GM19395 (cell line): ENCODE data around the gene CYP17A1.
"Not testable (repeated sequence)": the region's sequence is repeated elsewhere in the genome, so short reads cannot be mapped to it uniquely, and the experiment has no call there.

Experiments
- ATAC-seq: cut with Tn5 transposase; IDR thresholded peaks from one replicate; pipeline ENCODE4 v1.9.1; 2021; ENCODE audit warnings: mild to moderate bottlenecking, moderate library complexity; ENCODE audit not compliant: unreplicated experiment

CYP17A1 gene

DNA sequence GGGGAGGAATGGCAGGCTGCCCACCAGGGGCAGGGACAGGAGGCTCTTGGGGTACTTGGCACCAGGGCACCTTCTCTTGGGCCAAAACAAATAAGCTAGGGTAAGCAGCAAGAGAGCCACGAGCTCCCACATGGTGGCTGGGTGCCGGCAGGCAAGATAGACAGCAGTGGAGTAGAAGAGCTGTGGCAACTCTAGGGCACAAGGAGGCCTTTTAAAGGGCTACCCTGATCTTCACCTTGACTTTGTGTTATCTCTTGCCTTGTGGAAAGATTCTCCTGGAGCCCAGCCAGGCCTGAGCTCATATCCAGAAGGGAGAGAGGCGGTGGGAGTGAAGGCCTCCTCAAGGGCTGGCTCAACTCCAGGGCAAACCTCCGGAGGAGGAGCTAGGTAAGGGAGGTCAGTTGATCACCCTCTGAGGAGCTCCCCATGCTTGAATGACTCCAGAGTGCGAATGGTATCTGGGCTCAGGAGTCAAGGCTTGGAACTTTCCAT, at the start of gene CYP17A1:
TSS of gene CYP17A1 (minus strand) at position 184 of the 492 bp plus-strand sequence. CDS start at position 132, 52 bp downstream.
- ATAC-seq: no peak

DNA sequence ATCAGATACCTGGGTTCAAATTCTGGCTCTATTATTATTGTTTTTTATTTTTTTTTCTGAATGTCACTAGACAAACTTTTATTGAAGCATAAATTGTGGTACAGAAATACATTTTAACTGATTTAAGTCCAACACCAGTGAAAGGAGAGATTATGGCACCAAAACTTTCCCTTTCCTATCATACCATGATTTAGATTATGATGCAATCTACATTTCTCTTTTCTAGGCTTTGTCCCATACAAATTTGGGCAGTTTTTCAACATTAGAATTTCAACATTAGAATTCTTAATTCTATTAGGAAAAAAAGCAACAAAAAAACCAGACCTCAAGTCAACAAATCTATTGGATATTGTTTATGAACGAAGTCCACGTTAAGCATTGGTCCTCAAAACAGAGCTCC, 43.0 kb upstream of the CYP17A1 start:
- no peak for ATAC-seq

- ATAC-seq: no peak
Observed at GRCh38 chr10:102878629-102879028, 41.4 kb upstream of the CYP17A1 start.

DNA sequence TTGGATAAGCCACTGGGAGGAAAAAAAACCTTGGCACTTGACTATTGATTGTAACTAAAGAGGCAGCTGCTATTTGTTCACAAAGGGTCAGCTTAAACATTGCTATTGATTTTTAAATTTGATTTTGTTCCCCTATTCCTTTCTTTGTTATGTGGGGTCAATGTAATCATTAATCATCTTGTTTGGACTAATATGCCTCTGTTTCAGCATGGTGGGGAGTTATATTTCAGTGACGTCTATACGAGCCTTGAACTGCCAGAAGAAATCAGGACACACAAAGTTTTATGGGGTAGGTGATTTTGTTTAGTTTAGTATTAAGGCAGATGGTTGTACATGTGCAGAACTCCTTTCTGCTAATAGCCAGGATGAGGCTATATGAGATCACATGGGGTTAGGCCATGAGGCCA, 39.5 kb upstream of the CYP17A1 start:
- no peak for ATAC-seq

- no peak for ATAC-seq
Observed at GRCh38 chr10:102872163-102872562, 35.0 kb upstream of the CYP17A1 start.

- ATAC-seq: no peak
Observed at GRCh38 chr10:102870221-102870620, 33.0 kb upstream of the CYP17A1 start.

- ATAC-seq: no peak
Observed at GRCh38 chr10:102869258-102870198, 32.3 kb upstream of the CYP17A1 start, which contains the start of gene AS3MT. Gene AS3MT (plus strand): TSS chr10:102869470. CDS start chr10:102869593, 123 bp downstream.

GRCh38 chr10:102868911-102869257, 31.7 kb upstream of the CYP17A1 start:
- no peak for ATAC-seq

DNA sequence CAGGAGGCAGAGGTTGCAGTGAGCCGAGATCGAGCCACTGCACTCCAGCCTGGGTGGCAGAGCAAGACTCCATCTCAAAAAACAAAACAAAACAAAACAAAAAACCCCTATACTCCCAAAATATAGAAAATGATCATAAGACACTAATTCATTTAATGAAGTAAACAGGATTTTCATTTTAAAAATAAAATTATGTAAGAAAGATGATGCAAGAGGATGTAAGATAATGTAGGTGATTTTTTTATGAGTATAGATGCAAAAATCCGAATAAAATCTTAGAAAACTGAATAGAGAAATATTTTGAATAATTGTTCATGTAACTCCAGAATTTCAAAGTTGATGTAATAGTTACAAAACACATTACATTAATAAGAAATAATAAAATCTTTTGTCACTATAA, 28.4 kb upstream of the CYP17A1 start:
- ATAC-seq: no peak

DNA sequence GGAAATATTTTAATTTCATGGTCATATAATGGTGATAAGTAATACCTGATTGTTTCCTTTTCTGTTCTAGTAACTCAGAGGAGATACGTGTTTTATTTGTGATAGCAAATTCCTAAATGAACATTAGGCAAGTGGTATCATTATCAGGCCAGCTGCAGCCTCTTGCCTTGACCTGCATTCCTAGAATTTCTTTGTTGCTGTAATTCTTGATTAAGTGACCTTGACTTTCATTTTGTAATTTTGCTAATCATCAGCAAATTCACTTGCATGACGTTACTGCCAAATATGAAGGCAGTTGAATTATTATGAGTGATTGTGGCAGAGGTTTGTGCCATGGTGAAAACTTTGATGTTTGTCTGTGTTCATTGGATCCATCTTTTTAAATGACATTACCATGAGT, 26.4 kb upstream of the CYP17A1 start:
- no peak for ATAC-seq

GRCh38 chr10:102859911-102860310, 22.7 kb upstream of the CYP17A1 start:
- ATAC-seq: no peak

- no peak for ATAC-seq
Observed at GRCh38 chr10:102856758-102857424, 19.7 kb upstream of the CYP17A1 start.

- ATAC-seq: not testable (repeated sequence)
Observed at GRCh38 chr10:102855731-102856436, 18.7 kb upstream of the CYP17A1 start.

- ATAC-seq: not testable (repeated sequence)
Observed at GRCh38 chr10:102853237-102853636, 16.0 kb upstream of the CYP17A1 start.

GRCh38 chr10:102850025-102850518, 12.9 kb upstream of the CYP17A1 start:
- ATAC-seq: no peak

GRCh38 chr10:102845352-102845902, 8.2 kb upstream of the CYP17A1 start:
- ATAC-seq: no peak

GRCh38 chr10:102844190-102844776, 7.1 kb upstream of the CYP17A1 start:
- ATAC-seq: not testable (repeated sequence)

GRCh38 chr10:102843139-102843538, 5.9 kb upstream of the CYP17A1 start:
- ATAC-seq: not testable (repeated sequence)

GRCh38 chr10:102841827-102842345, 4.7 kb upstream of the CYP17A1 start:
- ATAC-seq: no peak
